HK-2 (cell line): ENCODE data around the gene SYNPO.

ENCODE experiments used
- DNase-seq: peaks from one replicate; pipeline ENCODE4 v3.0.0-alpha.2; 2018; ENCODE audit not compliant: unreplicated experiment

SYNPO gene

GRCh38 chr5:150625831-150626746 lies 14.4 kb upstream of the SYNPO start:
- no peak for DNase-seq

- no peak for DNase-seq
Measured at GRCh38 chr5:150626853-150627276, 13.6 kb upstream of the SYNPO start.

GRCh38 chr5:150627731-150628545 lies 12.5 kb upstream of the SYNPO start:
- DNase-seq, result no peak

- DNase-seq, result no peak
Measured at GRCh38 chr5:150628936-150629485, 11.4 kb upstream of the SYNPO start.

- no peak for DNase-seq
Measured at GRCh38 chr5:150630016-150630415, 10.4 kb upstream of the SYNPO start.

GRCh38 chr5:150630461-150631325 lies 9.8 kb upstream of the SYNPO start:
- DNase-seq, result no peak

- DNase-seq, result no peak
Measured at GRCh38 chr5:150631326-150631701, 9.1 kb upstream of the SYNPO start.

- DNase-seq, result no peak
Measured at GRCh38 chr5:150632305-150633160, 7.9 kb upstream of the SYNPO start.

- DNase-seq, result no peak
Measured at GRCh38 chr5:150633429-150633828, 7.0 kb upstream of the SYNPO start.

GRCh38 chr5:150636391-150637244 lies 3.8 kb upstream of the SYNPO start:
- DNase-seq, result no peak

- DNase-seq, result peak; percentile 62
Measured at GRCh38 chr5:150637245-150638052, 3.0 kb upstream of the SYNPO start.

GRCh38 chr5:150638053-150638444 lies 2.4 kb upstream of the SYNPO start:
- DNase-seq, result no peak

- DNase-seq, result no peak
Measured at GRCh38 chr5:150638488-150639376, 1.7 kb upstream of the SYNPO start.

- DNase-seq, result peak; percentile 49
Measured at GRCh38 chr5:150639377-150639692, 1.1 kb upstream of the SYNPO start.

- no peak for DNase-seq
Measured at GRCh38 chr5:150639751-150640150, 709 bp upstream of the SYNPO start.

- peak; percentile 65 for DNase-seq
Measured at GRCh38 chr5:150641006-150641570, 628 bp downstream of the SYNPO start.

GRCh38 chr5:150641824-150642566 lies 1.5 kb downstream of the SYNPO start:
- DNase-seq, result no peak
